ENCODE measurements around the gene C20orf144. TPM values are rescaled to one million over a fixed set of nuclear protein-coding genes. Genes with fewer than 3 reads are reported as not detected.

The C20orf144 gene
- total RNA-seq, 2 experiments from 2014 or later: 0.42 to 0.44 TPM

- Histone ChIP-seq H3K9me2 (ENCODE audit: insufficient read depth, low read length) (no peaks in the 10 kb centered on the region), H3K27ac (ENCODE audit: low read depth, low read length, poor library complexity, severe bottlenecking) (peak overlapping the region; percentile 94), H3K4me1 (ENCODE audit: insufficient read depth, low read length, poor library complexity, severe bottlenecking) (peaks cover 80% of the 10 kb centered on the region), H3K36me3 (ENCODE audit: insufficient read depth, low read length) (peaks cover 52% of the 10 kb centered on the region), H3K4me3 (ENCODE audit: low read depth, low read length, poor library complexity, severe bottlenecking) (peak overlapping the region; percentile 90), H3K79me2 (ENCODE audit: insufficient read depth, low read depth, low read length) (peaks cover 53% of the 10 kb centered on the region), H2AFZ (ENCODE audit: low read length) (no peak overlapping the region), H3K4me2 (ENCODE audit: low read length) (peak overlapping the region; percentile 97), H3K9me3 (ENCODE audit: low read length) (no peaks in the 10 kb centered on the region), H4K20me1 (ENCODE audit: insufficient read depth, low read length) (peaks cover 27% of the 10 kb centered on the region)
- intact Hi-C loops (cut with micrococcal nuclease; ENCODE audit: unreplicated experiment): loop anchor here (1.0 to 10.0 kb wide), 4 partner anchors 18 to 1930 kb away; partner anchors contain the start of genes ACTL10, EIF2S2 and SPAG4
- no TSS peak for BruUV-seq (replicated peaks)
- DNase-seq (ENCODE audit: low spot score): peak; percentile 74
- CTCF ChIA-PET (ENCODE audit: unreplicated experiment): interaction anchor here (1.0 to 1.3 kb wide), 3 partner anchors 16 to 241 kb away, joined by 3 to 9 read pairs (median 5); no protein-coding TSS in a partner anchor
- POLR2A ChIA-PET: interaction anchor here (0.7 to 2.1 kb wide), 9 partner anchors 9 to 240 kb away, joined by 3 to 6 read pairs (median 4); partner anchors contain the start of gene ACTL10
- no peak for TF ChIP-seq CTCF (conservative IDR thresholded peaks at IDR 0.05; ENCODE audit: low read length)
- no peak for TF ChIP-seq EZH2phosphoT487 (IDR thresholded peaks at IDR 0.05; ENCODE audit: borderline replicate concordance, low read depth, low read length)
Measured at GRCh38 chr20:33684533-33685327, 22.6 kb downstream of the C20orf144 start.

GRCh38 chr20:33685328-33686099, 23.4 kb downstream of the C20orf144 start:
- Histone ChIP-seq H4K20me1 (ENCODE audit: insufficient read depth, low read length) (peaks cover 23% of the 10 kb centered on the region), H3K27ac (ENCODE audit: low read depth, low read length, poor library complexity, severe bottlenecking) (peak overlapping the region; percentile 94), H2AFZ (ENCODE audit: low read length) (no peak overlapping the region), H3K9me2 (ENCODE audit: insufficient read depth, low read length) (no peaks in the 10 kb centered on the region), H3K79me2 (ENCODE audit: insufficient read depth, low read depth, low read length) (peaks cover 47% of the 10 kb centered on the region), H3K4me2 (ENCODE audit: low read length) (peak overlapping the region; percentile 97), H3K4me1 (ENCODE audit: insufficient read depth, low read length, poor library complexity, severe bottlenecking) (peaks cover 79% of the 10 kb centered on the region), H3K36me3 (ENCODE audit: insufficient read depth, low read length) (peaks cover 44% of the 10 kb centered on the region), H3K9me3 (ENCODE audit: low read length) (no peaks in the 10 kb centered on the region), H3K4me3 (ENCODE audit: low read depth, low read length, poor library complexity, severe bottlenecking) (peak overlapping the region; percentile 90)
- TF ChIP-seq EZH2phosphoT487 (IDR thresholded peaks at IDR 0.05; ENCODE audit: borderline replicate concordance, low read depth, low read length) (no peak), CTCF (conservative IDR thresholded peaks at IDR 0.05; ENCODE audit: low read length) (no peak)
- intact Hi-C loops (cut with micrococcal nuclease; ENCODE audit: unreplicated experiment): loop anchor here (1.0 to 10.0 kb wide), 6 partner anchors 19 to 1929 kb away; partner anchors contain the start of genes ACTL10, EIF2S2, SPAG4 and ZNF341
- CTCF ChIA-PET (ENCODE audit: unreplicated experiment): interaction anchor here (0.7 to 1.3 kb wide), 4 partner anchors 17 to 555 kb away, joined by 3 to 9 read pairs (median 4); no protein-coding TSS in a partner anchor
- no TSS peak for BruUV-seq (replicated peaks)
- DNase-seq (ENCODE audit: low spot score): peak; percentile 98
- POLR2A ChIA-PET: interaction anchor here (0.6 to 2.1 kb wide), 9 partner anchors 8 to 117 kb away, joined by 3 to 6 read pairs (median 4); partner anchors contain the start of gene ACTL10
